Testis (tissue), 2 donors: ENCODE measurements around the gene NELL2.

Source experiments
- CTCF ChIP-seq, 3 experiments: fragments of 450-650 bp in 2 of 3; fragments of 200-600 bp in 1 of 3; sonication (generic) in 1 of 3; IDR thresholded peaks; one replicate each; pipeline ENCODE4 v1.5.1; 2016 to 2019; ENCODE audit warnings: antibody characterized with exemption in 3 of 3, mild to moderate bottlenecking in 2 of 3, moderate library complexity in 1 of 3
- POLR2A ChIP-seq: fragments of 450-650 bp; IDR thresholded peaks from one replicate; pipeline ENCODE4 v1.6.1; 2017; ENCODE audit warnings: antibody characterized with exemption, mild to moderate bottlenecking, moderate library complexity

- TF ChIP-seq CTCF (IDR thresholded peaks at IDR 0.05) = no peak
- no peak for TF ChIP-seq POLR2A
Measured at GRCh38 chr12:44668443-44668842, 207.7 kb downstream of the NELL2 start.
